ENCODE data around the gene FBXO8.
"Not testable (repeated sequence)": the region's sequence is repeated elsewhere in the genome, so short reads cannot be mapped to it uniquely, and the experiment has no call there.

The FBXO8 gene

GRCh38 chr4:174282836-174283506 is 496 bp downstream of the FBXO8 start:
- peak; percentile 97 for DNase-seq

- DNase-seq: peak; percentile 62
These were observed 1.6 kb downstream of the FBXO8 start for GRCh38 chr4:174281901-174282300.

- DNase-seq: no peak
These were observed 2.2 kb downstream of the FBXO8 start for GRCh38 chr4:174281182-174281737.

- peak; percentile 53 for DNase-seq
These were observed 3.9 kb downstream of the FBXO8 start for GRCh38 chr4:174279433-174280155.

- no peak for DNase-seq
These were observed 5.0 kb downstream of the FBXO8 start for GRCh38 chr4:174278467-174278866.

GRCh38 chr4:174277433-174277832 is 6.0 kb downstream of the FBXO8 start:
- no peak for DNase-seq

- no peak for DNase-seq
These were observed 8.4 kb downstream of the FBXO8 start for GRCh38 chr4:174275101-174275500.

- DNase-seq: no peak
These were observed 9.0 kb downstream of the FBXO8 start for GRCh38 chr4:174274436-174274835.

GRCh38 chr4:174273930-174274329 is 9.5 kb downstream of the FBXO8 start:
- no peak for DNase-seq

- no peak for DNase-seq
These were observed 17.1 kb downstream of the FBXO8 start for GRCh38 chr4:174266416-174266815.

- no peak for DNase-seq
These were observed 17.6 kb downstream of the FBXO8 start for GRCh38 chr4:174265916-174266315.

GRCh38 chr4:174263445-174263736 is 20.1 kb downstream of the FBXO8 start:
- no peak for DNase-seq

GRCh38 chr4:174262624-174263444 is 20.6 kb downstream of the FBXO8 start:
- DNase-seq: no peak

- DNase-seq: not testable (repeated sequence)
These were observed 22.0 kb downstream of the FBXO8 start for GRCh38 chr4:174261432-174261831.

- DNase-seq: peak; percentile 60
These were observed 23.4 kb downstream of the FBXO8 start for GRCh38 chr4:174260099-174260498.

- DNase-seq: no peak
These were observed 23.9 kb downstream of the FBXO8 start for GRCh38 chr4:174259580-174259979.

- DNase-seq: peak; percentile 9
These were observed 27.2 kb downstream of the FBXO8 start for GRCh38 chr4:174256277-174256713.

GRCh38 chr4:174255786-174256185 is 27.7 kb downstream of the FBXO8 start:
- no peak for DNase-seq

GRCh38 chr4:174255374-174255773 is 28.1 kb downstream of the FBXO8 start:
- DNase-seq: no peak

- no peak for DNase-seq
These were observed 28.9 kb downstream of the FBXO8 start for GRCh38 chr4:174254613-174255012.

- DNase-seq: no peak
These were observed 31.1 kb downstream of the FBXO8 start for GRCh38 chr4:174252412-174252811.

- no peak for DNase-seq
These were observed 35.1 kb downstream of the FBXO8 start for GRCh38 chr4:174248407-174248806.

- no peak for DNase-seq
These were observed 37.8 kb downstream of the FBXO8 start for GRCh38 chr4:174245714-174246113.

GRCh38 chr4:174244441-174244840 is 39.0 kb downstream of the FBXO8 start:
- DNase-seq: no peak
